ENCODE measurements around the gene S100A12.
A peak's percentile ranks its signal among the peaks of the same experiment; 100 is the strongest.

The S100A12 gene

DNA sequence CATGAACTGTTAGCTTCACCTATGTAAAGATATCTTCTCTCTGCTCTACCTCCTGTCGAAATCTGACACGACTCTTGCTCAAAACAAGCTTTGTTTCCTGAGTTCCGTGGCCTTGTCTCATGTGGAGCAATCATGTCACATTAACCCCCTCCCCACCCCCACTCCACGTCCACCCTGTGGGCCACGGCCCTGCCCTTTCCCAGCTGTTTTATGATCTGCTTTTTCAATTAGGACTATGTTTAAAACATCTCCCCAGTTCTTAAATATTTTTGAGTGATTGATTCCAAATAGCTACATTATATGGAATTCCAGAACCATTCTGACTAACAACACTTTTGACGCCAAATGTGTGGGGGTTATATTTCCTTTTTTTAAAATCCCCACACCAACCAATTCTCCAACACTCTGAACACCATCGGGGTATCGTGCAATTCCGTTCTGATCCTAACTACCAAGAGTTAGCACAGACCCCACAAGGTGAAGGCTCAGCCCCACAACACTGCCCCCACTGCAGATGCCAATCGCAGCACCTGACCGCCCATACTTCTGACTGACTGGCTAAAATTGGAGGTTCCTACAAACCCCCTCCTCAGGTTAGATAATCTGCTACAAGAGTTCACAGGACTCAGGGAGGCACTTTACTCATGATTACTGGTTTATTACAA, 28.1 kb upstream of the S100A12 start:
- no peaks in the 10 kb centered on the region for H3K79me1 ChIP-seq (ENCODE audit: low read depth, low read length)
- no peak overlapping the region for H3K4ac ChIP-seq (ENCODE audit: low read length)
- no peak overlapping the region for H2BK5ac ChIP-seq (ENCODE audit: low read length)
- H3K27ac ChIP-seq (replicated peaks; ENCODE audit: low read length): no peak overlapping the region
- H3K9ac ChIP-seq (ENCODE audit: low read depth, low read length, poor library complexity): no peak overlapping the region
- H2BK12ac ChIP-seq (ENCODE audit: low read length): no peak overlapping the region
- H3K4me3 ChIP-seq (ENCODE audit: low read length in 2 of 2): no peak overlapping the region
- WGBS, 2 donors (ENCODE audit: extremely low coverage in 2 of 2, insufficient read length in 2 of 2, insufficient replicate concordance in 1 of 2): no CpG with 5 or more reads among the region's 11 CpGs
- H3K36me3 ChIP-seq (replicated peaks in 1 of 2; ENCODE audit: control insufficient read depth in 2 of 2, insufficient read depth in 2 of 2, low read length in 2 of 2): no peaks in the 10 kb centered on the region
- no peak overlapping the region for H3K23ac ChIP-seq (ENCODE audit: low read depth, low read length, poor library complexity)
- H3K4me1 ChIP-seq (ENCODE audit: control insufficient read depth in 2 of 2, insufficient read depth in 1 of 2, low read depth in 1 of 2, low read length in 2 of 2): no peaks in the 10 kb centered on the region
- no peak overlapping the region for H2BK120ac ChIP-seq (ENCODE audit: low read depth, low read length)
- no peak overlapping the region for H4K91ac ChIP-seq (ENCODE audit: low read depth, low read length, poor library complexity)
- no peak overlapping the region for H3K4me2 ChIP-seq (ENCODE audit: insufficient read depth, low read length, poor library complexity, severe bottlenecking)
- no peak overlapping the region for H4K8ac ChIP-seq (ENCODE audit: low read depth, low read length)
- no peak overlapping the region for H2BK15ac ChIP-seq (ENCODE audit: low read length)
- DNase-seq (ENCODE audit: low spot score): no peak
- H3K27me3 ChIP-seq (ENCODE audit: control insufficient read depth in 3 of 3, insufficient read depth in 3 of 3, low read depth in 1 of 3, low read length in 3 of 3): peaks cover 0 to 23% (median 0%) of the 10 kb centered on the region in 3 experiments
- H2AFZ ChIP-seq (ENCODE audit: low read length): no peak overlapping the region
- peak overlapping the region; percentile 75 for H3K14ac ChIP-seq (ENCODE audit: low read length)
- H3K18ac ChIP-seq (ENCODE audit: low read length): no peak overlapping the region
- H2AK5ac ChIP-seq (ENCODE audit: low read depth, low read length): no peak overlapping the region
- no peaks in the 10 kb centered on the region for H3K9me3 ChIP-seq (replicated peaks in 1 of 2; ENCODE audit: control insufficient read depth in 2 of 2, insufficient read depth in 1 of 2, low read depth in 1 of 2, low read length in 2 of 2)

DNA sequence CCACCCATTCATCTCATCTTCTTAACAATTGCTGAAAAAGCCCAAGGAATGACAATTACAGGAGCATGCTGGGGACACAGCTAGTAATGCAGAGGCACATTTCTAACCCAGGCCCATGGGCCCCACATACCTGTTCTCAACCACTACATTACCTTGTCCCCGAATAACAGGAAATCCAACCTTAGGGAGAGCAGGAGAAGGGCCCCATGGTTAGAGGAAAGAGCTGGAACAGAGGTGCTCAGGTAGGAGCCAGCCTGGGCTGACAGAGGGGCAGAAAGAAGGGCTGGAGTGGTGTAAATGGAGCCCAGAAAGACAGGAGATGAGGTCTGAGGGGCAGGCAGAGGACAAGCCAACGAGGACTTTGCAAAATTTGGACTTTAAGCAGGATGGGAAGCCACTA, 26.8 kb upstream of the S100A12 start:
- Histone ChIP-seq H3K36me3 (replicated peaks in 1 of 2; ENCODE audit: control insufficient read depth in 2 of 2, insufficient read depth in 2 of 2, low read length in 2 of 2) (no peaks in the 10 kb centered on the region), H4K8ac (ENCODE audit: low read depth, low read length) (no peak overlapping the region), H3K14ac (ENCODE audit: low read length) (no peak overlapping the region), H4K91ac (ENCODE audit: low read depth, low read length, poor library complexity) (no peak overlapping the region), H2BK120ac (ENCODE audit: low read depth, low read length) (no peak overlapping the region), H3K9me3 (replicated peaks in 1 of 2; ENCODE audit: control insufficient read depth in 2 of 2, insufficient read depth in 1 of 2, low read depth in 1 of 2, low read length in 2 of 2) (no peaks in the 10 kb centered on the region), H3K4me1 (ENCODE audit: control insufficient read depth in 2 of 2, insufficient read depth in 1 of 2, low read depth in 1 of 2, low read length in 2 of 2) (no peaks in the 10 kb centered on the region), H3K4me3 (ENCODE audit: low read length in 2 of 2) (no peak overlapping the region), H3K4ac (ENCODE audit: low read length) (no peak overlapping the region), H3K4me2 (ENCODE audit: insufficient read depth, low read length, poor library complexity, severe bottlenecking) (no peak overlapping the region), H3K27me3 (ENCODE audit: control insufficient read depth in 3 of 3, insufficient read depth in 3 of 3, low read depth in 1 of 3, low read length in 3 of 3) (peaks cover 0 to 30% (median 0%) of the 10 kb centered on the region in 3 experiments), H3K9ac (ENCODE audit: low read depth, low read length, poor library complexity) (no peak overlapping the region), H2BK12ac (ENCODE audit: low read length) (no peak overlapping the region), H3K79me1 (ENCODE audit: low read depth, low read length) (no peaks in the 10 kb centered on the region), H3K18ac (ENCODE audit: low read length) (no peak overlapping the region), H2BK5ac (ENCODE audit: low read length) (no peak overlapping the region), H2BK15ac (ENCODE audit: low read length) (no peak overlapping the region), H3K23ac (ENCODE audit: low read depth, low read length, poor library complexity) (no peak overlapping the region), H2AK5ac (ENCODE audit: low read depth, low read length) (no peak overlapping the region), H2AFZ (ENCODE audit: low read length) (no peak overlapping the region), H3K27ac (replicated peaks; ENCODE audit: low read length) (no peak overlapping the region)
- no CpG with 5 or more reads among the region's 2 CpGs for WGBS, 2 donors (ENCODE audit: extremely low coverage in 2 of 2, insufficient read length in 2 of 2, insufficient replicate concordance in 1 of 2)
- DNase-seq (ENCODE audit: low spot score): no peak

DNA sequence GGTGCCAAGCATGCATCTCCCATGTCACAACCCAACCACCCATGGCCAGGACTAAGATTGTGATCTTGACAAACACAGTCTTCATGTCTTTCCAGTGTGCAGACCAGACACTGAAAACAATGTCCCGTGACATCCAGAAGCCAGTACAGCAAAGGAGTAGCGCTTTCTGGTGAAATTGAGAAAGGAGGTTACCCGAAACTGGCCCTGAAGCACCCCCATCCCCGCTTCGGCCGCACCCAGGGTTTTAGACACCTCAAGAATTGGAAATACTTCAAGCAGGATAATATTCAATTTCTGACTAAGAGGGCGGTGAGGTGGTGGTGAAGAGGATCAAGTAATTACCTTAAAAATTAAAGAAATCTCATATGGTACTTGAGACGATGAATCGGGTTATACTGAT, 26.0 kb upstream of the S100A12 start:
- Histone ChIP-seq H3K79me1 (ENCODE audit: low read depth, low read length) (no peaks in the 10 kb centered on the region), H2BK12ac (ENCODE audit: low read length) (no peak overlapping the region), H4K8ac (ENCODE audit: low read depth, low read length) (no peak overlapping the region), H3K18ac (ENCODE audit: low read length) (no peak overlapping the region), H3K4me1 (ENCODE audit: control insufficient read depth in 2 of 2, insufficient read depth in 1 of 2, low read depth in 1 of 2, low read length in 2 of 2) (no peaks in the 10 kb centered on the region), H3K27me3 (ENCODE audit: control insufficient read depth in 3 of 3, insufficient read depth in 3 of 3, low read depth in 1 of 3, low read length in 3 of 3) (peaks cover 0 to 38% (median 0%) of the 10 kb centered on the region in 3 experiments), H3K27ac (replicated peaks; ENCODE audit: low read length) (no peak overlapping the region), H3K36me3 (replicated peaks in 1 of 2; ENCODE audit: control insufficient read depth in 2 of 2, insufficient read depth in 2 of 2, low read length in 2 of 2) (no peaks in the 10 kb centered on the region), H3K4ac (ENCODE audit: low read length) (no peak overlapping the region), H3K9ac (ENCODE audit: low read depth, low read length, poor library complexity) (no peak overlapping the region), H3K4me2 (ENCODE audit: insufficient read depth, low read length, poor library complexity, severe bottlenecking) (no peak overlapping the region), H2BK5ac (ENCODE audit: low read length) (no peak overlapping the region), H4K91ac (ENCODE audit: low read depth, low read length, poor library complexity) (no peak overlapping the region), H2BK120ac (ENCODE audit: low read depth, low read length) (no peak overlapping the region), H2AK5ac (ENCODE audit: low read depth, low read length) (no peak overlapping the region), H3K4me3 (ENCODE audit: low read length in 2 of 2) (no peak overlapping the region), H2BK15ac (ENCODE audit: low read length) (no peak overlapping the region), H3K14ac (ENCODE audit: low read length) (no peak overlapping the region), H3K23ac (ENCODE audit: low read depth, low read length, poor library complexity) (no peak overlapping the region), H3K9me3 (replicated peaks in 1 of 2; ENCODE audit: control insufficient read depth in 2 of 2, insufficient read depth in 1 of 2, low read depth in 1 of 2, low read length in 2 of 2) (no peaks in the 10 kb centered on the region), H2AFZ (ENCODE audit: low read length) (no peak overlapping the region)
- WGBS, 2 donors (ENCODE audit: extremely low coverage in 2 of 2, insufficient read length in 2 of 2, insufficient replicate concordance in 1 of 2): no CpG with 5 or more reads among the region's 9 CpGs
- DNase-seq (ENCODE audit: low spot score): no peak

DNA sequence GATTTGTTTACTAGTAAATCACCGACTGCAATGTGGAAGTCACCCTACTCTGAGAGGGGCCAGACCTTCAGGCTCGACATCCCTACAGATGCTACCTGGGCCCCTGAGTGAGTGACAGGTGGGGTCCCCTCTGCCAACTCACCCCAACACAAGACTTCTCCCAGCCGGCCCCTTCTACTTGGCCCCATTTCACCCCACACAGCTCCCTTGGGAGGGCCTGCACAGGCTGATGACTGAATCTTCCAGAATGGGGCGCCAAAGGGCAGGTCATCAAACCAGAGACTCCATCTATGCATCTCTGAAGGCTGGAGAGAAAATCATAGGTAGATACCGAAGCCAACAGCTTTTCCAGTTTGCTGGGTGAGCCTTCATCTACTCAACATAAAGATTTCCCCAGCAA, 24.8 kb upstream of the S100A12 start:
- H3K27me3 ChIP-seq (ENCODE audit: control insufficient read depth in 3 of 3, insufficient read depth in 3 of 3, low read depth in 1 of 3, low read length in 3 of 3): peaks cover 0 to 50% (median 0%) of the 10 kb centered on the region in 3 experiments
- H3K4me2 ChIP-seq (ENCODE audit: insufficient read depth, low read length, poor library complexity, severe bottlenecking): no peak overlapping the region
- no peak overlapping the region for H2BK15ac ChIP-seq (ENCODE audit: low read length)
- H3K36me3 ChIP-seq (replicated peaks in 1 of 2; ENCODE audit: control insufficient read depth in 2 of 2, insufficient read depth in 2 of 2, low read length in 2 of 2): no peaks in the 10 kb centered on the region
- no peak overlapping the region for H2AK5ac ChIP-seq (ENCODE audit: low read depth, low read length)
- no peak overlapping the region for H3K27ac ChIP-seq (replicated peaks; ENCODE audit: low read length)
- H3K14ac ChIP-seq (ENCODE audit: low read length): no peak overlapping the region
- no peaks in the 10 kb centered on the region for H3K4me1 ChIP-seq (ENCODE audit: control insufficient read depth in 2 of 2, insufficient read depth in 1 of 2, low read depth in 1 of 2, low read length in 2 of 2)
- H3K4ac ChIP-seq (ENCODE audit: low read length): no peak overlapping the region
- no peak overlapping the region for H2BK120ac ChIP-seq (ENCODE audit: low read depth, low read length)
- DNase-seq (ENCODE audit: low spot score): no peak
- H2BK12ac ChIP-seq (ENCODE audit: low read length): no peak overlapping the region
- no CpG with 5 or more reads among the region's 5 CpGs for WGBS, 2 donors (ENCODE audit: extremely low coverage in 2 of 2, insufficient read length in 2 of 2, insufficient replicate concordance in 1 of 2)
- no peak overlapping the region for H2BK5ac ChIP-seq (ENCODE audit: low read length)
- H4K91ac ChIP-seq (ENCODE audit: low read depth, low read length, poor library complexity): no peak overlapping the region
- no peak overlapping the region for H3K23ac ChIP-seq (ENCODE audit: low read depth, low read length, poor library complexity)
- H4K8ac ChIP-seq (ENCODE audit: low read depth, low read length): no peak overlapping the region
- H3K4me3 ChIP-seq (ENCODE audit: low read length in 2 of 2): no peak overlapping the region
- H3K18ac ChIP-seq (ENCODE audit: low read length): no peak overlapping the region
- no peaks in the 10 kb centered on the region for H3K79me1 ChIP-seq (ENCODE audit: low read depth, low read length)
- H3K9me3 ChIP-seq (replicated peaks in 1 of 2; ENCODE audit: control insufficient read depth in 2 of 2, insufficient read depth in 1 of 2, low read depth in 1 of 2, low read length in 2 of 2): no peaks in the 10 kb centered on the region
- H2AFZ ChIP-seq (ENCODE audit: low read length): no peak overlapping the region
- H3K9ac ChIP-seq (ENCODE audit: low read depth, low read length, poor library complexity): no peak overlapping the region
